Gastrocnemius medialis (tissue), 4 donors: ENCODE data around the gene LARP1. TPM values are rescaled to one million over a fixed set of nuclear protein-coding genes. Genes with fewer than 3 reads are reported as not detected.
"Not testable (repeated sequence)": the region's sequence is repeated elsewhere in the genome, so short reads cannot be mapped to it uniquely, and the experiment has no call there.

Experiments used
- ATAC-seq, 2 donors: fragments of 150-250 bp; one replicate each; pipeline ENCODE4 v1.9.1; 2016
- DNase-seq, 2 donors: peaks; one replicate each; pipeline ENCODE4 v3.0.0-alpha.2; 2019
- H3K27ac ChIP-seq, 4 donors: fragments of 200-600 bp; sonication (generic); 1 replicate in 1 of 4; 2 replicates in 3 of 4; pipeline ENCODE4 v1.5.1; 2016 to 2018; ENCODE audit warnings: mild to moderate bottlenecking in 2 of 4, moderate library complexity in 1 of 4
- H3K27me3 ChIP-seq, 3 donors: fragments of 200-600 bp; sonication (generic) in 2 of 3; 1 replicate in 1 of 3; 2 replicates in 2 of 3; pipeline versions ENCODE4 v1.5.1 to v1.6.0; 2016 to 2019; ENCODE audit warnings: mild to moderate bottlenecking in 1 of 3, moderate library complexity in 1 of 3
- H3K36me3 ChIP-seq, 2 donors: fragments of 200-600 bp; sonication (generic) in 1 of 2; one replicate each; pipeline ENCODE4 v1.5.1; 2017 to 2018
- H3K4me1 ChIP-seq, 2 donors: fragments of 200-600 bp; sonication (generic) in 1 of 2; one replicate each; pipeline ENCODE4 v1.5.1; 2016 to 2017; ENCODE audit warnings: mild to moderate bottlenecking in 2 of 2
- H3K4me3 ChIP-seq, 4 donors: fragments of 200-600 bp; sonication (generic) in 3 of 4; 1 replicate in 1 of 4; 2 replicates in 3 of 4; pipeline ENCODE4 v1.5.1; 2016 to 2019; ENCODE audit warnings: mild to moderate bottlenecking in 2 of 4
- H3K9me3 ChIP-seq, 3 donors: fragments of 200-600 bp; sonication (generic) in 2 of 3; 1 replicate in 1 of 3; 2 replicates in 2 of 3; pipeline ENCODE4 v1.5.1; 2016 to 2019
- POLR2A ChIP-seq, 2 donors: fragments of 450-650 bp; IDR thresholded peaks; one replicate each; pipeline ENCODE4 v1.6.1; 2017; ENCODE audit warnings: antibody characterized with exemption in 2 of 2, mild to moderate bottlenecking in 2 of 2, moderate library complexity in 2 of 2
- in situ Hi-C, 4 donors: fragments of 200-750 bp; cut with MboI; loops; one replicate each; pipeline versions ENCODE4 v1.15.0 to v1.8.0; 2017; ENCODE audit warnings: low sequenced_read_pairs in 4 of 4
- intact Hi-C: fragments of 100-400 bp; cut with DNase I; formaldehyde crosslinking; loops from one replicate; pipeline ENCODE4 v1.15.1; 2023; ENCODE audit warnings: low total_unique reads
- total RNA-seq, 4 donors: library from RNA; depleted of rRNA; stranded (reverse); fragments of >200 nt; gene quantifications; one replicate each; pipeline versions ENCODE4 v1.1.0 to v1.2.3, GENCODE V29; 2016
- TF ChIP-seq, protein P1 (sequence below), 5 experiments: fragments of 450-650 bp in 3 of 5; fragments of 200-600 bp in 2 of 5; sonication (generic) in 2 of 5; IDR thresholded peaks in 4 of 5; conservative IDR thresholded peaks in 1 of 5; 1 replicate in 4 of 5; 2 replicates in 1 of 5; pipeline ENCODE4 v1.5.1; 2016 to 2019; ENCODE audit warnings: antibody characterized with exemption in 5 of 5, mild to moderate bottlenecking in 3 of 5, moderate library complexity in 3 of 5

Gene LARP1
- total RNA-seq, 4 donors from 2014 or later, result 77.8 to 125 (median 119) TPM

DNA sequence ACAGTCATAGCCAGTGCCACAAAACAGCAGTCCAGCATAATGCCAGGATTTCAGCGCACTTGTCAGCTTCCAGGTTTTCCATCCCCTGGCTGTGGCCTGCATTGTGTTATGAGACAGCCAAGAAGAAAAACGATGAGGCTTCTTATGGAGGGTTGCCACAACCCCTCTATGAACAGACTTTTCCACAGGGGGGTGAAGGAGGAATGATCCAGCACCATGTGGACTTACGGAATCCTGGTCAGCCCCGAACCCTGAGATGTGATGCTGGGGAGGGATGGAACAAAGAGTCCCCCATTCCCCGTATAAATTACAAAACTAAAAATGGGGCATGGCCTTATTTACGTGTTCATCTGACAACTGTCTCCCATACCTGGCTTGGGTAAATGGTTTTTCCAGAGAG is 62.6 kb downstream of the LARP1 start:
- no peaks in the 10 kb centered on the region for H3K4me1 ChIP-seq
- H3K4me3 ChIP-seq, result no peak overlapping the region
- H3K36me3 ChIP-seq, result peaks cover 0 to 47% of the 10 kb centered on the region in 2 donors
- H3K27me3 ChIP-seq, result no peaks in the 10 kb centered on the region
- TF ChIP-seq POLR2A (IDR thresholded peaks at IDR 0.05), result no peak
- TF ChIP-seq, protein P1, sequence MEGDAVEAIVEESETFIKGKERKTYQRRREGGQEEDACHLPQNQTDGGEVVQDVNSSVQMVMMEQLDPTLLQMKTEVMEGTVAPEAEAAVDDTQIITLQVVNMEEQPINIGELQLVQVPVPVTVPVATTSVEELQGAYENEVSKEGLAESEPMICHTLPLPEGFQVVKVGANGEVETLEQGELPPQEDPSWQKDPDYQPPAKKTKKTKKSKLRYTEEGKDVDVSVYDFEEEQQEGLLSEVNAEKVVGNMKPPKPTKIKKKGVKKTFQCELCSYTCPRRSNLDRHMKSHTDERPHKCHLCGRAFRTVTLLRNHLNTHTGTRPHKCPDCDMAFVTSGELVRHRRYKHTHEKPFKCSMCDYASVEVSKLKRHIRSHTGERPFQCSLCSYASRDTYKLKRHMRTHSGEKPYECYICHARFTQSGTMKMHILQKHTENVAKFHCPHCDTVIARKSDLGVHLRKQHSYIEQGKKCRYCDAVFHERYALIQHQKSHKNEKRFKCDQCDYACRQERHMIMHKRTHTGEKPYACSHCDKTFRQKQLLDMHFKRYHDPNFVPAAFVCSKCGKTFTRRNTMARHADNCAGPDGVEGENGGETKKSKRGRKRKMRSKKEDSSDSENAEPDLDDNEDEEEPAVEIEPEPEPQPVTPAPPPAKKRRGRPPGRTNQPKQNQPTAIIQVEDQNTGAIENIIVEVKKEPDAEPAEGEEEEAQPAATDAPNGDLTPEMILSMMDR (IDR thresholded peaks at IDR 0.05 in 4 of 5, conservative IDR thresholded peaks at IDR 0.05 in 1 of 5), result no peak
- DNase-seq (no peak), ATAC-seq (no peak)
- H3K27ac ChIP-seq, result no peak overlapping the region
- in situ Hi-C loops (no loop called here), intact Hi-C loops (no loop called here)
- H3K9me3 ChIP-seq, result no peaks in the 10 kb centered on the region

DNA sequence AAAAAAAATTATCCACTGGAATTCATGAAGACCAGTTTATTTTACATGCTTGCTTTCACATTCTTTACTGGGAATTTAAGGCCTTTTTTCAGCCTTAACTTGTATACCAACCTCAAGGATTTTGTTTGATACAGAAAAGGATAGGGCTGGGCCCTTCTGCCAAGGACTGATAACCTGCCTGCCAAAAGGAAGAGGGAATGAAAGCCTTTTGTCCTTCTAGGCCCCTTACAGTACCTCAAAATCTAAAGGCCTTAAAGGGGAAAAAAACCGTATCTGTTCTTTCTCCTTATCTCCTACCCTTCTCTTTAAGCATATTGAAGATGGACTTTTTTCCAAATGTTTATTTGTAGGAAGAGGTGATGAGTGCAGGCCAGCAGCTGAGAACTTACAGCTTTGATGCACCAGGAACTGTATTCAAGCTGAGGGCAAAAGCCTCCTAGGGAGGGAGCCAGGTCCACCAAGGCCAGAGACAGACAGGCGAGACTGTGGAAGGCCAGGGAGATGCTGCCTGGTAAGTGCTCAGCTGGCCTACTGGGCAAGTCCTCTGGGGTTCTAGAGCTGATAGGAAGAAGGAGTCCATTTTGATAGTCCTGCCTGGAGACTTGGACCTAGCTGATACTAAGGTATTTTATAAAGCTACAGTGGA is 63.4 kb downstream of the LARP1 start:
- Histone ChIP-seq H3K27ac (peak overlapping the region in 1 of 4 donors; percentile 3), H3K9me3 (no peaks in the 10 kb centered on the region), H3K4me3 (no peak overlapping the region), H3K27me3 (no peaks in the 10 kb centered on the region), H3K4me1 (no peaks in the 10 kb centered on the region), H3K36me3 (peaks cover 0 to 39% of the 10 kb centered on the region in 2 donors)
- intact Hi-C loops (no loop called here), in situ Hi-C loops (no loop called here)
- TF ChIP-seq, protein P1 (IDR thresholded peaks at IDR 0.05 in 4 of 5, conservative IDR thresholded peaks at IDR 0.05 in 1 of 5), result no peak
- TF ChIP-seq POLR2A (IDR thresholded peaks at IDR 0.05), result no peak
- no peak for DNase-seq
- no peak for ATAC-seq

DNA sequence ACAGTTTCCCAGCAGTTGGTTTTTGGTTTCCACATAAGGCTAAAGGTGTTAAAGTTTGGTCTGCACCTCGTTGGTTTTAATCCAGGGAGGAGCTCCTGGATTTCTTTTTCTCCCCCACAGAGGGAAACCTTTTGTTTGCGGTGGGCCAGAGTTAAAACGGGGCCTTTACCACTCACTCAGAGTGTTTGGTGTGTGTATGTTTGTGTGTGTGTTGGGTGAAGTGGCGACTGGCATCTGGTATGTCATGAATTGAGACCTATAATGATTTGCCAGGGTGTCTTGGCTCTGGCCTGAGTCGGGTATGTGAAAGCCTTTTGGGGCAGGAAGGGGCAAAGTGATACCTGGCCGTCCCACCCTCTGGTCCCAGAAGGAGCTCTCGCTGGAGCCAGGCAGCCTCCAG is 64.4 kb downstream of the LARP1 start:
- no peaks in the 10 kb centered on the region for H3K9me3 ChIP-seq
- no peaks in the 10 kb centered on the region for H3K27me3 ChIP-seq
- no peak overlapping the region for H3K4me3 ChIP-seq
- H3K27ac ChIP-seq, result no peak overlapping the region
- intact Hi-C loops (no loop called here), in situ Hi-C loops (no loop called here)
- no peak for ATAC-seq
- no peak for TF ChIP-seq POLR2A (IDR thresholded peaks at IDR 0.05)
- no peak for DNase-seq
- no peaks in the 10 kb centered on the region for H3K4me1 ChIP-seq
- peaks cover 0 to 37% of the 10 kb centered on the region in 2 donors for H3K36me3 ChIP-seq

DNA sequence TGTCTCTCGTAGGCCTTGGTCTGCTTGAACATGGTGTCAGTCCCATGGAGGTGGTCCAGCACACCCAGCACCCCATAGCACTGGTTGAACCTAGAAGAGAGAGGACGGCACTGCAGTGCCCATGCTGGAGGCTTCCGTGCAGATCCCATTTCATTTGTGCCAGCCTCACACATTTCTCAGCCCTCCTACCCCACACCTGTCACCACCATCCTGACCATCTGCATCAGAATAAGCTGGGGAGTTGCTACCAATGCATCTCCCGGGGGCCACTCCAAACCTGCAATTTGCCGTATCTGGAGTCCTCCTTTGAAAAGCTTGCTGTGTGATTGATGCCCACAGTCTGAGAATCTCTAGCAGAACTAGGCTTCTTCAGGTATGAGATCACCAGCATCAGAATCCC is 65.2 kb downstream of the LARP1 start:
- no peak overlapping the region for H3K4me3 ChIP-seq
- in situ Hi-C loops, result no loop called here
- no peak for ATAC-seq

DNA sequence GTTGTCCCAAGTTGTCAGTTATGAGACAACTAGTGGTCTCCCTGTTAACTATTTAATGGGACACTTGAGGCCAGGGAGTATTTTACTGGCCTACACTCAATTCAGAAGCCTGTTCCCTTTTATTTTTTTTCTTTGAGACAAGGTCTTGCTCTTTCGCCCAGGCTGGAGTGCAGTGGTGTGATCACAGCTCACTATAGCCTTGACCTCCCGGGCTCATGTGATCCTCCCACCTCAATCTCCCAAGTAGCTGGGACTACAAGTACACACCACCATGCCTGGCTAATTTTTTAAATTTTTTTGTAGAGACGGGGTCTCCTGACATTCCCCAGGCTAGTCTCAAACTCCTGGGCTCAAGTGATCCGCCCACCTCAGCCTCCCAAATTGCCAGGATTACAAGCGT is 67.7 kb downstream of the LARP1 start:
- intact Hi-C loops, H3K4me1 ChIP-seq, H3K27ac ChIP-seq, in situ Hi-C loops, H3K27me3 ChIP-seq, DNase-seq, ATAC-seq, H3K4me3 ChIP-seq, H3K9me3 ChIP-seq: not testable (repeated sequence)
- peaks cover 0 to 15% of the 10 kb centered on the region in 2 donors for H3K36me3 ChIP-seq

More for the DNA sequence above, 65.2 kb downstream of the LARP1 start:
- Histone ChIP-seq H3K9me3 (no peaks in the 10 kb centered on the region), H3K36me3 (peaks cover 0 to 31% of the 10 kb centered on the region in 2 donors), H3K27me3 (no peaks in the 10 kb centered on the region), H3K27ac (no peak overlapping the region), H3K4me1 (no peaks in the 10 kb centered on the region)
- intact Hi-C loops, result no loop called here
- no peak for DNase-seq
- TF ChIP-seq, protein P1 (IDR thresholded peaks at IDR 0.05 in 4 of 5, conservative IDR thresholded peaks at IDR 0.05 in 1 of 5), result no peak
- TF ChIP-seq POLR2A (IDR thresholded peaks at IDR 0.05), result no peak

DNA sequence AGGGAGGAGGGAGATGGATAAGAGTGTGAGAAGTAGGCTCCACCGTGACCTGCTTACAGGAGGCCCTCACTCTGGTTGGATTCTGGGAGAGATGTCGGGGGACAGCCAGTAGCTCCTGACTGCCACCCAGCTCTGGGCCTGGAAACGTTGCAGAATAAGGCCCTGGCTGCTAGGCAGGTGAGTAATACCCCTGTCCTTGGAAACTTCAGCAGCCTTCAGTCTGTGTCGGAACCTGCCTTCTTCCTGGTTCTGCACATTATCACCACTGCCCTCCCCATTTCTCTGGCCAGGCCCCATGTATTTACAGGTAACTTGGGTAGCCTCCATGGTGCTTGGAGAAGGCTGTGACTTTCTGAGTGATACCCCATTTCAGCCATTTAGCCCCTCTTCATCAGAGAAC is 68.4 kb downstream of the LARP1 start:
- no peak overlapping the region for H3K4me3 ChIP-seq
- H3K27me3 ChIP-seq, result no peaks in the 10 kb centered on the region
- DNase-seq (no peak), ATAC-seq (no peak)
- peaks cover 0 to 15% of the 10 kb centered on the region in 2 donors for H3K36me3 ChIP-seq
- no peak overlapping the region for H3K27ac ChIP-seq
- no peaks in the 10 kb centered on the region for H3K4me1 ChIP-seq
- in situ Hi-C loops (no loop called here), intact Hi-C loops (no loop called here)
- TF ChIP-seq POLR2A (IDR thresholded peaks at IDR 0.05), result no peak
- TF ChIP-seq, protein P1 (IDR thresholded peaks at IDR 0.05 in 4 of 5, conservative IDR thresholded peaks at IDR 0.05 in 1 of 5), result no peak
- no peaks in the 10 kb centered on the region for H3K9me3 ChIP-seq
